Colonic mucosa (tissue), 4 donors: ENCODE measurements around the gene ZNF516. TPM values are rescaled to one million over a fixed set of nuclear protein-coding genes. Genes with fewer than 3 reads are reported as not detected.

Experiments used
- DNase-seq: peaks from one replicate; pipeline ENCODE4 v3.0.0-alpha.2; 2020
- H3K27ac ChIP-seq: fragments of 200-600 bp; one replicate; pipeline ENCODE4 v1.8.0; 2021
- H3K27me3 ChIP-seq: fragments of 200-600 bp; one replicate; pipeline ENCODE4 v1.8.0; 2021
- H3K36me3 ChIP-seq: fragments of 200-600 bp; one replicate; pipeline ENCODE4 v1.8.0; 2021
- H3K4me1 ChIP-seq: fragments of 200-600 bp; one replicate; pipeline ENCODE4 v1.8.0; 2021; ENCODE audit warnings: mild to moderate bottlenecking
- H3K4me3 ChIP-seq: fragments of 200-600 bp; one replicate; pipeline ENCODE4 v1.8.0; 2021
- H3K9ac ChIP-seq, 2 donors: one replicate each; pipeline ENCODE4 v1.7.0; 2013; ENCODE audit warnings: control low read depth in 2 of 2, low read depth in 2 of 2, low read length in 2 of 2
- H3K9me3 ChIP-seq: fragments of 200-600 bp; one replicate; pipeline ENCODE4 v1.8.0; 2021
- CTCF ChIP-seq: fragments of 200-600 bp; IDR thresholded peaks from one replicate; pipeline ENCODE4 v1.8.0; 2022; ENCODE audit warnings: antibody characterized with exemption, mild to moderate bottlenecking
- intact Hi-C: fragments of 100-400 bp; cut with DNase I; formaldehyde crosslinking; loops from one replicate; pipeline ENCODE4 v1.14.1; 2022
- total RNA-seq, 2 donors: library from RNA; stranded (reverse); fragmentation: NEBNext Ultra II Directional in 1 of 2; extraction: Animal tissue kit (Norgen Biotek cat#: 25700) in 1 of 2; gene quantifications; one replicate each; pipeline ENCODE4 v1.2.1, GENCODE V29; 2021
- donor health status: healthy.
- donor health status: DM: no; HTN: no; CAD: no.
- donor health status: DM: no; HTN: no; CAD: no.

ZNF516 gene
- total RNA-seq, 2 donors from 2014 or later = 15.2 to 21.3 TPM

- Histone ChIP-seq H3K27me3 (no peaks in the 10 kb centered on the region), H3K4me1 (peaks cover 9% of the 10 kb centered on the region), H3K9me3 (no peaks in the 10 kb centered on the region), H3K9ac (no peak overlapping the region), H3K27ac (no peak overlapping the region), H3K36me3 (no peaks in the 10 kb centered on the region), H3K4me3 (no peak overlapping the region)
- intact Hi-C loops = no loop called here
- DNase-seq = no peak
- TF ChIP-seq CTCF = no peak
These were observed 50.5 kb downstream of the ZNF516 start for GRCh38 chr18:76444446-76445105.

- Histone ChIP-seq H3K4me3 (no peak overlapping the region), H3K36me3 (no peaks in the 10 kb centered on the region), H3K9me3 (no peaks in the 10 kb centered on the region), H3K27me3 (no peaks in the 10 kb centered on the region), H3K4me1 (peaks cover 9% of the 10 kb centered on the region), H3K9ac (no peak overlapping the region), H3K27ac (no peak overlapping the region)
- no peak for TF ChIP-seq CTCF
- no peak for DNase-seq
- intact Hi-C loops = no loop called here
These were observed 51.3 kb downstream of the ZNF516 start for GRCh38 chr18:76443519-76444445.

GRCh38 chr18:76442413-76443171 lies 52.5 kb downstream of the ZNF516 start:
- Histone ChIP-seq H3K4me1 (peaks cover 9% of the 10 kb centered on the region), H3K9me3 (no peaks in the 10 kb centered on the region), H3K4me3 (no peak overlapping the region), H3K9ac (no peak overlapping the region), H3K27me3 (no peaks in the 10 kb centered on the region), H3K27ac (no peak overlapping the region), H3K36me3 (no peaks in the 10 kb centered on the region)
- TF ChIP-seq CTCF = no peak
- no peak for DNase-seq
- intact Hi-C loops = no loop called here

- no peak for TF ChIP-seq CTCF
- no peaks in the 10 kb centered on the region for H3K36me3 ChIP-seq
These were observed 53.2 kb downstream of the ZNF516 start for GRCh38 chr18:76441668-76442412.

More at GRCh38 chr18:76441668-76442412, 53.2 kb downstream of the ZNF516 start:
- no peaks in the 10 kb centered on the region for H3K9me3 ChIP-seq
- intact Hi-C loops = no loop called here
- no peak for DNase-seq
- H3K4me1 ChIP-seq = peaks cover 9% of the 10 kb centered on the region
- H3K27me3 ChIP-seq = no peaks in the 10 kb centered on the region
- no peak overlapping the region for H3K4me3 ChIP-seq
- H3K9ac ChIP-seq = no peak overlapping the region
- no peak overlapping the region for H3K27ac ChIP-seq
